Mesothelial cell of epicardium (in vitro differentiated cells): Measurements from ENCODE around the gene SNRPE. TPM values are rescaled to one million over a fixed set of nuclear protein-coding genes. Genes with fewer than 3 reads are reported as not detected.
A peak's percentile ranks its signal among the peaks of the same experiment; 100 is the strongest.

ENCODE experiments used
- DNase-seq, 2 experiments: peaks; one replicate each; pipeline ENCODE4 v3.0.0; 2021; ENCODE audit warnings: low spot score in 2 of 2; ENCODE audit not compliant: unreplicated experiment in 2 of 2
- H3K27ac Mint-ChIP-seq: 2 replicates; pipeline ENCODE4 v1.8.0; 2021; ENCODE audit warnings: mixed read lengths
- H3K27me3 Mint-ChIP-seq: 2 replicates; pipeline ENCODE4 v1.8.0; 2021; ENCODE audit warnings: low read depth, mixed read lengths
- H3K36me3 Mint-ChIP-seq: 2 replicates; pipeline ENCODE4 v1.8.0; 2021; ENCODE audit warnings: mixed read lengths
- H3K4me1 Mint-ChIP-seq: 2 replicates; pipeline ENCODE4 v1.8.0; 2021; ENCODE audit warnings: mixed read lengths
- H3K4me3 Mint-ChIP-seq: 2 replicates; pipeline ENCODE4 v1.8.0; 2021; ENCODE audit warnings: mild to moderate bottlenecking, moderate library complexity, mixed read lengths
- H3K9me3 Mint-ChIP-seq: 2 replicates; pipeline ENCODE4 v1.8.0; 2021; ENCODE audit warnings: mixed read lengths
- total RNA-seq: library from RNA; stranded (reverse); gene quantifications from 3 replicates; pipeline ENCODE4 v1.2.1, GENCODE V29; 2021
- TF ChIP-seq, protein P1 (sequence below): fragments of 200-600 bp; sonication (generic); IDR thresholded peaks from one replicate; pipeline ENCODE4 v1.5.0; 2021; ENCODE audit warnings: antibody characterized with exemption; ENCODE audit not compliant: unreplicated experiment

Gene SNRPE
- 185 to 188 TPM (median 186 TPM) in 3 replicates for total RNA-seq

DNA sequence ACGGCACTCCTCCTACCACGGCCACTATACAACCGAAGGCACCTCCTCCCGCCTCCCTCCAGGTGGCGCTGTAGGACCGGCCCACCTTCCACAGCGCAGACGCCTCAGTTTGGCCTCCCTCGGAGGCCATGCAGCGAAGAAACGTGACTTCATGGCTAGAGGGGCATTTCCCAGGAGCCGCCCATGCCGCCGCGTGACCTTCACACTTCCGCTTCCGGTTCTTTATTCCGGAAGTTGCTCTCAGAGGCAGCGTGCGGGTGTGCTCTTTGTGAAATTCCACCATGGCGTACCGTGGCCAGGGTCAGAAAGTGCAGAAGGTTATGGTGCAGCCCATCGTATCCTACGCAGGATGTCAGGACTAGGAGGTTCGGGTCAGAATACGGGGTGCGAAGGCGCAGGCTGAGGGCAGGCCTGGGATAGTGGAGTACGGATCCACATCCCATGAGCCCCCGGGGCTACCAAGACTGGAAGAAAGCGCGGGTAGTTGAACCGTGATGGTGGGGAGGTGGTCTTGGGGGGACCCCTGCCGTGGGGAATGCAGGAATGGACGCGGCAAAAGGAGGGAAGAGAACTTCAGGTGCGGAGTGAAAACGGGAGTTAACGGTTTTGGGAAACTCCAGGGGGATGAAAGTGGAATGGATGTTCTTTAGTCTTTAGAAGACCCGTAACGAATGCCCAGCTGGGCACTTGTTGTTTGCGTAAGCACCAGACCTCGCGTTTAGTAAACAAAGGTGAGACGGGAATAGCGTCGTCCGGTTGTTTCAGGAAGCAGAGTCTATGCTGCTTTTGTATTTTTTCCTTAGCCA, at the start of gene SNRPE:
Gene SNRPE, plus strand, starts transcription at position 221 of the 806 bp plus-strand sequence. Its CDS starts 61 bp downstream, at position 282.
- peak within 1 kb of the TSS; percentile 94 for H3K4me3 Mint-ChIP-seq
- peaks cover 34% of the 10 kb centered on the region for H3K4me1 Mint-ChIP-seq
- H3K27ac Mint-ChIP-seq = peak within 1 kb of the TSS; percentile 93
- peaks cover 19% of the 10 kb centered on the region for H3K36me3 Mint-ChIP-seq
- no peaks in the 10 kb centered on the region for H3K27me3 Mint-ChIP-seq
- TF ChIP-seq, protein P1, sequence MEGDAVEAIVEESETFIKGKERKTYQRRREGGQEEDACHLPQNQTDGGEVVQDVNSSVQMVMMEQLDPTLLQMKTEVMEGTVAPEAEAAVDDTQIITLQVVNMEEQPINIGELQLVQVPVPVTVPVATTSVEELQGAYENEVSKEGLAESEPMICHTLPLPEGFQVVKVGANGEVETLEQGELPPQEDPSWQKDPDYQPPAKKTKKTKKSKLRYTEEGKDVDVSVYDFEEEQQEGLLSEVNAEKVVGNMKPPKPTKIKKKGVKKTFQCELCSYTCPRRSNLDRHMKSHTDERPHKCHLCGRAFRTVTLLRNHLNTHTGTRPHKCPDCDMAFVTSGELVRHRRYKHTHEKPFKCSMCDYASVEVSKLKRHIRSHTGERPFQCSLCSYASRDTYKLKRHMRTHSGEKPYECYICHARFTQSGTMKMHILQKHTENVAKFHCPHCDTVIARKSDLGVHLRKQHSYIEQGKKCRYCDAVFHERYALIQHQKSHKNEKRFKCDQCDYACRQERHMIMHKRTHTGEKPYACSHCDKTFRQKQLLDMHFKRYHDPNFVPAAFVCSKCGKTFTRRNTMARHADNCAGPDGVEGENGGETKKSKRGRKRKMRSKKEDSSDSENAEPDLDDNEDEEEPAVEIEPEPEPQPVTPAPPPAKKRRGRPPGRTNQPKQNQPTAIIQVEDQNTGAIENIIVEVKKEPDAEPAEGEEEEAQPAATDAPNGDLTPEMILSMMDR = peak; percentile 95
- no peaks in the 10 kb centered on the region for H3K9me3 Mint-ChIP-seq
- DNase-seq = peak; percentile 89 to 97

DNA sequence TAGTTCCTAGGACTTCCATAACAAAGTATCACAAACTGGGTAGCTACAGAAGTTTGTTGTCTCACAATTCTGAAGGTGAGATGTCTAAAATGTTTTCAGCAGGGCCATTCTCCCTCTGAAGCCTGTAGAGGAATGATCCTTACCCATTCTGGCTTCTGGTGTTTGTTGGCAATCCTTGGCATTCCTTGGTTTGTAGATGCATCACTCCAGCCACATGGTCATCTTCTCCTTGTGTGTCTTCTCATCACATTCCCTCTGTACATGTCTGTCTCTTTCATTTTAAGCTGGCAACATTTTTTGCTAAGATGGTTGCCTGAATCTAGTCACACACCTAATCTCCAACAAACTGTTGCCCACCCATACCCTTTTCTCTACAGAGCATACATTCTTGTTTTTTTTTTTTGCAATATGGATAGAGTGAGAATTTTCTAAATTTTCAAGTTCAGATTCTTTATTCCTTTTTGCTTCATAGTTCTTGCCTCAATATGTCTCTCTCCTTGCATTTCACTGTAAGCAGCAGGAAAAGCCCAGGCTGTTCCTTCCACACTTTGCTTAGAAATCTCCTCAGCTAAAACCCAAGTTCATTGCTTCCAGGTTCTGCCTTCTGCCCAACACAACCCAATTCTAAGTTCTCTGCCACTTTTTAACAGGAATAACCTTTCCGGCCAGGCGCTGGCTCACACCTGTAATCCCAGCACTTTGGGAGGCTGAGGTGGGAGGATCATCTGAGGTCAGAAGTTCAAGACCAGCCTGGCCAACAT, 47.6 kb upstream of the SNRPE start:
- H3K4me3 Mint-ChIP-seq = no peak overlapping the region
- H3K36me3 Mint-ChIP-seq = peaks cover 37% of the 10 kb centered on the region
- DNase-seq = no peak
- H3K4me1 Mint-ChIP-seq = no peaks in the 10 kb centered on the region
- no peaks in the 10 kb centered on the region for H3K27me3 Mint-ChIP-seq
- no peaks in the 10 kb centered on the region for H3K9me3 Mint-ChIP-seq
- TF ChIP-seq, protein P1 = no peak
- peak overlapping the region; percentile 42 for H3K27ac Mint-ChIP-seq

DNA sequence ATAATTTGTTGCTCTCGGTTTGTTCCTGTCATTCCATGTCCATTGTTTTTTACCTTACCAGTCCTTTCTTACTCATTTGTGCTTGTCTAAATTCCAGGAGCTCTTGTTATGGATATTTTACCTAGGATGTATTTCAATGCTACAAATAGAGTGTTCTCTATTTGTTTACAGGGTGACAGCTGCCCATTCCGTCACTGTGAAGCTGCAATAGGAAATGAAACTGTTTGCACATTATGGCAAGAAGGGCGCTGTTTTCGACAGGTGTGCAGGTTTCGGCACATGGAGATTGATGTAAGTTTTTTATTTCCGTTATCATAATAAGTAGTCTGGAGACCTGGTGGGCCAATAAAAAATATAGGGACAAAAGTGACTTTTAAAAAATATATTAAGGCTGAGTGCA, 43.0 kb upstream of the SNRPE start:
- H3K36me3 Mint-ChIP-seq = peaks cover 46% of the 10 kb centered on the region
- no peak overlapping the region for H3K27ac Mint-ChIP-seq
- H3K27me3 Mint-ChIP-seq = no peaks in the 10 kb centered on the region

DNA sequence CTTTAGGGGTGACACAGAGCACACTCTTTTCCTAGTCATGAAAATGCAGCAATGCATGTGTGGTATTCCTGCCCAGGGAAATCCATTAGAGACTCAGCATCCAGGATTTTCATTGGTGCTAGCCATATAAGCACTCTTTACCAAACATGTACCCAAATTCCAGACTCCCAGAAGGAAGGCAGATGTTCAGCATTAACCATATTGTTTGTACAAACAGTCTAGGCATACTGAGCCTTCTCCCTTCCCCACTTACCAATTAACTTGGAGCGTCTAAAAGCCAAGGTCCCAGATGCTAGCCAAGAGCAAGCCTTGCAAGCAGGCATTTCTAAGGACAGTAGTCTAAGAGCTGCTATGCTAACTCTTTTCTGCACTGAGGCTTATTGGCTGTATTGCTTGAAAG, 38.1 kb upstream of the SNRPE start:
- H3K9me3 Mint-ChIP-seq = no peaks in the 10 kb centered on the region
- DNase-seq = no peak
- TF ChIP-seq, protein P1 = no peak
- H3K36me3 Mint-ChIP-seq = peaks cover 45% of the 10 kb centered on the region
- H3K4me1 Mint-ChIP-seq = peaks cover 29% of the 10 kb centered on the region
- H3K27me3 Mint-ChIP-seq = no peaks in the 10 kb centered on the region
- H3K27ac Mint-ChIP-seq = no peak overlapping the region
- no peak overlapping the region for H3K4me3 Mint-ChIP-seq

More for the DNA sequence above, 43.0 kb upstream of the SNRPE start:
- Mint-ChIP-seq H3K9me3 (no peaks in the 10 kb centered on the region), H3K4me1 (no peaks in the 10 kb centered on the region), H3K4me3 (no peak overlapping the region)
- TF ChIP-seq, protein P1 = no peak
- DNase-seq = no peak

DNA sequence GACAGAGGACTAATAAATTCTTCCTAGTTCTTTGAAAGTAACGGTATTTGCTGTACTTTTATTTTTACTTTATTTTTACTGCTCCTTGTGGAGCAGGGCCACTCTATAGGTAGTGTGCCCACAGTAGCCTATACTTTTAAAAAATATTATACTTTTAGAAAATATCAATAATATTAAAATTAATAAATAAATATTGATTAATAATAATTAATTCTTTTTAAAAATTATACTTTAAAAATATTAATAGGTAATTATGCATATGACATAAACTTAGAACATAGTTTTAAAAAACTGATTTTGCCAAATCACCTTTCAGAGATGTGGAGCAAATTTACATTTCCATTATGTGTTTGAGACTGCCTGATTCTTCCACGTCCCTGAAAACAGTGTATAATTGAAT, 35.2 kb upstream of the SNRPE start:
- peaks cover 41% of the 10 kb centered on the region for H3K4me1 Mint-ChIP-seq
- H3K9me3 Mint-ChIP-seq = no peaks in the 10 kb centered on the region
- peak overlapping the region; percentile 78 for H3K27ac Mint-ChIP-seq
- TF ChIP-seq, protein P1 = no peak
- no peaks in the 10 kb centered on the region for H3K27me3 Mint-ChIP-seq
- no peak overlapping the region for H3K4me3 Mint-ChIP-seq
- DNase-seq = no peak
- peaks cover 45% of the 10 kb centered on the region for H3K36me3 Mint-ChIP-seq
